SKM-1 (cell line): ENCODE measurements around the gene GCNT2.
"Not testable (repeated sequence)": the region's sequence is repeated elsewhere in the genome, so short reads cannot be mapped to it uniquely, and the experiment has no call there.

Source experiments
- DNase-seq: peaks from one replicate; lab custom pipeline; 2025; ENCODE audit not compliant: unreplicated experiment; lab: John Stamatoyannopoulos, UW

Gene GCNT2

GRCh38 chr6:10521104-10521808, at the start of gene GCNT2:
TSS of gene GCNT2 (plus strand) at chr6:10521351. CDS start at chr6:10528912, 7,561 bp downstream.
- no peak for DNase-seq

GRCh38 chr6:10472634-10473033, 48.5 kb upstream of the GCNT2 start:
- DNase-seq, result no peak

GRCh38 chr6:10478187-10479040, 42.7 kb upstream of the GCNT2 start:
- DNase-seq, result peak; percentile 33

- no peak for DNase-seq
Measured at GRCh38 chr6:10479939-10480700, 41.0 kb upstream of the GCNT2 start.

GRCh38 chr6:10481101-10481500, 40.0 kb upstream of the GCNT2 start:
- no peak for DNase-seq

- DNase-seq, result no peak
Measured at GRCh38 chr6:10482636-10483257, 38.4 kb upstream of the GCNT2 start.

GRCh38 chr6:10484912-10485311, 36.2 kb upstream of the GCNT2 start:
- DNase-seq, result no peak

- no peak for DNase-seq
Measured at GRCh38 chr6:10485406-10485805, 35.7 kb upstream of the GCNT2 start.

GRCh38 chr6:10486215-10486614, 34.9 kb upstream of the GCNT2 start:
- no peak for DNase-seq

- DNase-seq, result not testable (repeated sequence)
Measured at GRCh38 chr6:10486944-10487588, 34.1 kb upstream of the GCNT2 start.

- DNase-seq, result no peak
Measured at GRCh38 chr6:10487668-10488327, 33.4 kb upstream of the GCNT2 start.

- DNase-seq, result no peak
Measured at GRCh38 chr6:10491463-10491862, 29.7 kb upstream of the GCNT2 start.

GRCh38 chr6:10491905-10492304, 29.2 kb upstream of the GCNT2 start:
- not testable (repeated sequence) for DNase-seq

- DNase-seq, result no peak
Measured at GRCh38 chr6:10495029-10495428, 26.1 kb upstream of the GCNT2 start.

- DNase-seq, result no peak
Measured at GRCh38 chr6:10505529-10505928, 15.6 kb upstream of the GCNT2 start.

- no peak for DNase-seq
Measured at GRCh38 chr6:10507298-10507697, 13.9 kb upstream of the GCNT2 start.

GRCh38 chr6:10507715-10508114, 13.4 kb upstream of the GCNT2 start:
- DNase-seq, result no peak

- peak; percentile 47 for DNase-seq
Measured at GRCh38 chr6:10510592-10511367, 10.4 kb upstream of the GCNT2 start.

GRCh38 chr6:10511477-10511876, 9.7 kb upstream of the GCNT2 start:
- DNase-seq, result no peak
